ENCODE results near the gene PDE9A. TPM values are rescaled to one million over a fixed set of nuclear protein-coding genes. Genes with fewer than 3 reads are reported as not detected.

PDE9A gene
- total RNA-seq, 1 donor from 2014 or later = 31.4 TPM

DNA sequence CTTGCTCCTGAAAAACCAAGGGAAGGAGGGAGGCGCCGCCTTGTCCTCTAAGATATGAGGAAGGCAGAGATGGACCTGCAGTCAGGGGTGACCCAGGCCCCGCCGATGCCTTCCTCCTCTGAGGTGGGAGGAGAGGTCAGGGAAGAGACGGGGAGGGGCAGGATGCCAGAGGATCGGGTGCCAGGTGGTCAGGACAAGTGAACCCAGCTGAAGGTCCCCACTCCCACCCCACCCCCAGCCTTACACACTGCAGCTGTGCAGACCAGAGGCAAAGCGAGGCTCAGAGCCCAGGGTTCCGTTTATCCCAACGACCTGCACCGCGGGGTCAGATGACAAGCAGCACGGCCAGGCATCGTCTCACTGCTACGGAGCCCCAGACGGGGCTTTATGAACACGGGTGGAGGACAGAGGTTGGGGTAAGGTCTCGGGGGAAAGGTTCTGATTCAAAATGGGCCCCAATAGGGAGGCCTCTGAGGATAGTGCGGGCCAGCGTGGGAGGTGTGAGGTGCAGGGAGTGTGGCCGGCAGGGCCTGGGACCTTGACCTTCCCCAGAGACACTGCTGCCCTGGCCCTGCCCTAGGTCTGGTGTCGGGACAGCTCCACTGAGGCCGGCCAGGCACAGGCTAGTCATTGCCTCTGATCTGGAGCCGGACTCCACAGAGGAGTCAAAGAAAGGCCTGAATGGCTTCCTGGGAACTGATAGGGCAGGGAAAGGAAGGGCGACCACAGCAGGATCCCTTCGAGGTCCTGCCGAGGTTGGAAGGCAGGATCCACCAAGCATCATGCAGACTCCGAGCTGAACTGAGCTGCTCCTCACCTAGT lies 113.5 kb downstream of the PDE9A start:
- Mint-ChIP-seq H3K4me1 (no peaks in the 10 kb centered on the region), H3K27me3 (ENCODE audit: low read depth) (no peaks in the 10 kb centered on the region), H3K36me3 (ENCODE audit: low read depth) (peaks cover 15% of the 10 kb centered on the region), H3K4me3 (no peak overlapping the region), H3K9me3 (no peaks in the 10 kb centered on the region), H3K27ac (ENCODE audit: unreplicated experiment) (peak overlapping the region; percentile 27)
- TF ChIP-seq, protein P1, sequence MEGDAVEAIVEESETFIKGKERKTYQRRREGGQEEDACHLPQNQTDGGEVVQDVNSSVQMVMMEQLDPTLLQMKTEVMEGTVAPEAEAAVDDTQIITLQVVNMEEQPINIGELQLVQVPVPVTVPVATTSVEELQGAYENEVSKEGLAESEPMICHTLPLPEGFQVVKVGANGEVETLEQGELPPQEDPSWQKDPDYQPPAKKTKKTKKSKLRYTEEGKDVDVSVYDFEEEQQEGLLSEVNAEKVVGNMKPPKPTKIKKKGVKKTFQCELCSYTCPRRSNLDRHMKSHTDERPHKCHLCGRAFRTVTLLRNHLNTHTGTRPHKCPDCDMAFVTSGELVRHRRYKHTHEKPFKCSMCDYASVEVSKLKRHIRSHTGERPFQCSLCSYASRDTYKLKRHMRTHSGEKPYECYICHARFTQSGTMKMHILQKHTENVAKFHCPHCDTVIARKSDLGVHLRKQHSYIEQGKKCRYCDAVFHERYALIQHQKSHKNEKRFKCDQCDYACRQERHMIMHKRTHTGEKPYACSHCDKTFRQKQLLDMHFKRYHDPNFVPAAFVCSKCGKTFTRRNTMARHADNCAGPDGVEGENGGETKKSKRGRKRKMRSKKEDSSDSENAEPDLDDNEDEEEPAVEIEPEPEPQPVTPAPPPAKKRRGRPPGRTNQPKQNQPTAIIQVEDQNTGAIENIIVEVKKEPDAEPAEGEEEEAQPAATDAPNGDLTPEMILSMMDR (conservative IDR thresholded peaks at IDR 0.05) = no peak
- DNase-seq (ENCODE audit: low read depth, low spot score) = no peak

DNA sequence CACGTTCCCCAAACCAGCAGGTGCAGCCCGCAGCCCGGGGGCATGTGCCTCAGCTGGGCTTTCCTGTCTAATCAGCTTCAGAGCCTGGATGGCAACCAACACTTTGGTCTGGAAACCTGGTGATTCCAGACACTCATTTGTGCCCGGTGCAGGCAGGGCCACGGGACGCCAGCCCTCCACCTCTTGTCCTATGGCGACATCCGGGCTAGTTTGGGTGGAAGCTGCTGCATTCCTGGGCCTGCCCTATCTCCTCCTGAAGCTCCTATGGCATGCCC lies 114.1 kb downstream of the PDE9A start:
- Mint-ChIP-seq H3K4me1 (no peaks in the 10 kb centered on the region), H3K27me3 (ENCODE audit: low read depth) (no peaks in the 10 kb centered on the region), H3K27ac (ENCODE audit: unreplicated experiment) (no peak overlapping the region), H3K4me3 (no peak overlapping the region), H3K36me3 (ENCODE audit: low read depth) (peaks cover 19% of the 10 kb centered on the region), H3K9me3 (no peaks in the 10 kb centered on the region)
- TF ChIP-seq, protein P1 (conservative IDR thresholded peaks at IDR 0.05) = no peak
- DNase-seq (ENCODE audit: low read depth, low spot score) = no peak

DNA sequence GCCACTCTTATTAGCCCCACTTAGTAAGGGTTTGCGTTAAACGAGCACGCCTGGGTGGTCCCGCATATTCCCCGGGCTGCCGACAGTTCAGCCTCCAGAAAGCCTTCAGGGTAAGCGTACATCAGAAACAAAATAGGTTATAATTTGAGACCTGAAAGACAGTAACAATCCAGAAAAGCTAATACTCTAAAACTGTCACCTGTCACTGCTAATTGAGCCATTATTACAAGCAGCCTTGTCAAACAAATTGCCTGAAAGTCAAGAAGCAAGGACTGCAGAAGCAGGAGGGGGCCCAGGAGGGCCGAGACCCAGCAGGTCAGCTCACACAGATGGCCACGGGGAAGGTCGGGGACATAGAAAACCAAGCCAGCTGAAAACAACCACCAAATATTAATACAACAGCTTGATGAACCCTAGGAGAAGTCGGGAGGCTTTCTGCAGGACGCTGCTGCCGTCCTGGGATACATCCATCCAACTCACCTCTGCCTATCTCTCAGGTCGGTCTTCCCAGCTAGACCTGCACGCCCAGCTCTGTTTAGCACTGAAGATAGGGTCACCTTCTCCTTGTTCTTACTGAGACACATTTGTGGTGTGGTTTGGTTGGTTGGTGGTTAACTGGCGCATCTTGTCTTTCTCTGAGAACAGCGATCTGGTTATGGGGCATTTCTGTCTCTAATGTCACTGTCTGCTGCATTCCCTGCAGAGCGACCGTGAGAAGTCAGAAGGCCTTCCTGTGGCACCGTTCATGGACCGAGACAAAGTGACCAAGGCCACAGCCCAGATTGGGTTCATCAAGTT lies 115.1 kb downstream of the PDE9A start:
- DNase-seq (ENCODE audit: low read depth, low spot score) = no peak
- TF ChIP-seq, protein P1 (conservative IDR thresholded peaks at IDR 0.05) = no peak
- no peaks in the 10 kb centered on the region for H3K4me1 Mint-ChIP-seq
- no peak overlapping the region for H3K4me3 Mint-ChIP-seq
- peaks cover 22% of the 10 kb centered on the region for H3K36me3 Mint-ChIP-seq (ENCODE audit: low read depth)
- no peak overlapping the region for H3K27ac Mint-ChIP-seq (ENCODE audit: unreplicated experiment)
- H3K9me3 Mint-ChIP-seq = no peaks in the 10 kb centered on the region
- H3K27me3 Mint-ChIP-seq (ENCODE audit: low read depth) = no peaks in the 10 kb centered on the region

DNA sequence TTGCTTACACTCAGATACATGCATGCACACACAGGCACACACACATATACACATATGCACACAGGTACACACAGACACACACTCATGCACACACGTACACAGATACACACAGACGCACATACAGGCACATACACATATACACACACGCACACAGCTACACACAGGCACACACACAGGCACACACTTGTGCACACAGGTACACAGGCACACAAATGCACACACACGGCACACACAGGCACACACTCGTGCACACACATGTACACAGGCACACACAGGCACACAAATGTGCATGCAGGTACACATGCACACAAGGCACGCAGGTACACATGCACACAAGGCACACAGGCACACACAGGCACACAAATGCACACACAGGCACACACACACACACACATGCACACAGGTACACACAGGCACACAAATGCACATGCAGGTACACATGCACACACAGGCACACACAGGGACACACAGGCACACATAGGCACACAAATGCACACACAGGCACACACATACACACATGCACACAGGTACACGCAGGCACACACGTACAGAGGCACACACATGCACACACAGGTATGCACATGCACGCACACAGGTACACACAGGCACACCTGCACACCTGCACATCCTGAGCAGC lies 115.9 kb downstream of the PDE9A start:
- Mint-ChIP-seq H3K27ac (ENCODE audit: unreplicated experiment) (no peak overlapping the region), H3K36me3 (ENCODE audit: low read depth) (peaks cover 23% of the 10 kb centered on the region), H3K4me3 (no peak overlapping the region), H3K9me3 (no peaks in the 10 kb centered on the region), H3K27me3 (ENCODE audit: low read depth) (no peaks in the 10 kb centered on the region), H3K4me1 (no peaks in the 10 kb centered on the region)
- no peak for DNase-seq (ENCODE audit: low read depth, low spot score)
- TF ChIP-seq, protein P1 (conservative IDR thresholded peaks at IDR 0.05) = no peak

DNA sequence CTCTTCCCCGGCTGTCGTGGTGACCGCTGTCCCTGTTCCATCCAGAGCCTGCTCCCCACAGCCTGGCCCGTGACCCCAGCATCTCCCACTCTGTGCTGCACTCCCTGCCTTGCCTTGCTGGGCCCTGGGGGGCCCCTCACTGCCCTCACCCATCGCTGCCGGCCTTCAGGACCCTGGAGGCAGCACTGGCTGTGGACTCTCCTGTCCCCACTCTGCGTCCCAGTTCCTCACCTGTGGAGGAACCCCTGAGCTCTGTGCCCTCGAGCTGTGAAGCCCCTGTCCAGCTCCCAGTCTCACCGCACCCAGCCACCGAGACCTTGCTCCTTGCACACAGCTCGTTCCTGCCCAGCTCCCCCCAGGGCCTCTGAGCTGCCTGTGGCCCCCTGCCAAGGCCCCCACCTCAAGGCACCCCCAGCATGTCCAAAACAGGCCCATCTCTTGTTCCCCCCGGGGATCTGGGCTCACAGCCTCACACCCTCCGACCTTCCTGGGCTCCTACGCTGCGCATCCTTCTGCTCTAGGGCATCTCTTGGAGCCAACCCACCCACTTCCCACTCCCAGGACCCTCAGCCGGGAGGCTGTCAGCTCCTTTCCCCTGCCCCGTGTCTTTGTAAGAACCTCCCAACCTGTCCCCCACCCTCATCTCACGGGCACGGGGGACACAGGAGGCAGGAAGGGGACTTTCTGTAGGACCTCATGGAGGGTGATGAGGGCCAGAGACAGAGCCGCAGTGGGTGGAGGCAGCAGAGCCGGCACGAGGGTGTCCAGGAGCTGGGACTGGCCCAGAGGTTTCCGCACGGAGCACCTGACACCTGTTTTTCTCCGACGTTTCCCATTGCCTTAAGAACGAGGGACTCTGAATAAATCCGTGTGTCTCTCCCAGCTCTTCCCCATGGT lies 116.6 kb downstream of the PDE9A start:
- no peak overlapping the region for H3K4me3 Mint-ChIP-seq
- H3K36me3 Mint-ChIP-seq (ENCODE audit: low read depth) = peaks cover 21% of the 10 kb centered on the region
- H3K4me1 Mint-ChIP-seq = no peaks in the 10 kb centered on the region
- H3K9me3 Mint-ChIP-seq = no peaks in the 10 kb centered on the region
- TF ChIP-seq, protein P1 (conservative IDR thresholded peaks at IDR 0.05) = no peak
- H3K27ac Mint-ChIP-seq (ENCODE audit: unreplicated experiment) = no peak overlapping the region
- no peaks in the 10 kb centered on the region for H3K27me3 Mint-ChIP-seq (ENCODE audit: low read depth)
- no peak for DNase-seq (ENCODE audit: low read depth, low spot score)

Measured in neural crest cell (in vitro differentiated cells).